Fibroblast of lung (primary cell): Measurements from ENCODE around the gene TIAM2. TPM values are rescaled to one million over a fixed set of nuclear protein-coding genes. Genes with fewer than 3 reads are reported as not detected.

ENCODE experiments used
- DNase-seq, 2 donors: peaks; one replicate each; pipeline versions ENCODE4 v3.0.0 to v3.0.0-alpha.2; 2010; ENCODE audit warnings: low read depth in 2 of 2
- H2AFZ ChIP-seq: 2 replicates; pipeline ENCODE4 v1.5.1; 2012; ENCODE audit warnings: low read length, control low read depth, inconsistent platforms
- H3K27ac ChIP-seq: 2 replicates; pipeline ENCODE4 v1.5.1; 2011; ENCODE audit warnings: low read length, control low read depth; ENCODE audit not compliant: insufficient read depth
- H3K27me3 ChIP-seq: 2 replicates; pipeline ENCODE4 v1.5.1; 2011; ENCODE audit warnings: mild to moderate bottlenecking, low read length; ENCODE audit not compliant: control insufficient read depth, insufficient read depth
- H3K36me3 ChIP-seq: 2 replicates; pipeline ENCODE4 v1.5.1; 2011; ENCODE audit warnings: low read length; ENCODE audit not compliant: control insufficient read depth, insufficient read depth
- H3K4me1 ChIP-seq: 2 replicates; pipeline ENCODE4 v1.5.1; 2011; ENCODE audit warnings: low read length; ENCODE audit not compliant: control insufficient read depth, insufficient read depth; ENCODE audit errors: extremely low read depth
- H3K4me2 ChIP-seq: 2 replicates; pipeline ENCODE4 v1.5.1; 2011; ENCODE audit warnings: low read length, control low read depth; ENCODE audit not compliant: insufficient read depth; ENCODE audit errors: extremely low read depth
- H3K4me3 ChIP-seq, 4 experiments: fragments of 200-600 bp in 1 of 4; sonication (generic) in 1 of 4; replicated peaks in 1 of 4; 2 replicates each; pipeline ENCODE4 v1.5.1; 2011 to 2016; ENCODE audit warnings: low read length in 4 of 4, low read depth in 3 of 4, mild to moderate bottlenecking in 3 of 4, control low read depth in 2 of 4, inconsistent platforms in 1 of 4, mixed read lengths in 1 of 4; ENCODE audit not compliant: insufficient read depth in 1 of 4; ENCODE audit errors: control extremely low read depth in 1 of 4
- H3K79me2 ChIP-seq: 2 replicates; pipeline ENCODE4 v1.5.1; 2012; ENCODE audit warnings: mild to moderate bottlenecking, low read length, inconsistent platforms; ENCODE audit not compliant: control insufficient read depth, insufficient read depth
- H3K9ac ChIP-seq: 2 replicates; pipeline ENCODE4 v1.5.1; 2011; ENCODE audit warnings: mild to moderate bottlenecking, low read length, control low read depth; ENCODE audit not compliant: insufficient read depth
- H3K9me3 ChIP-seq: 2 replicates; pipeline ENCODE4 v1.5.1; 2012; ENCODE audit warnings: low read depth, low read length; ENCODE audit not compliant: control insufficient read depth, insufficient read depth
- H4K20me1 ChIP-seq: 2 replicates; pipeline ENCODE4 v1.5.1; 2011; ENCODE audit warnings: low read length; ENCODE audit not compliant: control insufficient read depth, insufficient read depth; ENCODE audit errors: extremely low read depth
- EZH2 ChIP-seq: IDR thresholded peaks from 2 replicates; pipeline ENCODE4 v1.5.1; 2012; ENCODE audit warnings: low read length, control low read depth, mild to moderate bottlenecking; ENCODE audit errors: missing control alignments
- polyA plus RNA-seq, 2 donors: library from polyadenylated mRNA; depleted of rRNA in 1 of 2; stranded (reverse) in 1 of 2; unstranded in 1 of 2; fragments of >200 nt; gene quantifications; 2 replicates each; pipeline ENCODE4 v1.2.1, GENCODE V29; 2011 to 2012; ENCODE audit warnings: missing spikeins in 1 of 2
- total RNA-seq: library from RNA; depleted of rRNA; stranded (reverse); fragments of >200 nt; gene quantifications from 2 replicates; pipeline ENCODE4 v1.2.1, GENCODE V29; 2014
- TF ChIP-seq, protein P1 (sequence below), 2 donors: IDR thresholded peaks in 1 of 2; conservative IDR thresholded peaks in 1 of 2; 1 replicate in 1 of 2; 2 replicates in 1 of 2; pipeline ENCODE4 v1.5.1; 2011 to 2012; ENCODE audit warnings: low read length in 2 of 2, control low read depth in 1 of 2, inconsistent platforms in 1 of 2, low read depth in 1 of 2, mild to moderate bottlenecking in 1 of 2

Gene TIAM2
- total and polyA plus RNA-seq, 2 donors (not counting 1 experiment from before 2014, with no cell fraction given): 6.2 to 11.2 TPM

DNA sequence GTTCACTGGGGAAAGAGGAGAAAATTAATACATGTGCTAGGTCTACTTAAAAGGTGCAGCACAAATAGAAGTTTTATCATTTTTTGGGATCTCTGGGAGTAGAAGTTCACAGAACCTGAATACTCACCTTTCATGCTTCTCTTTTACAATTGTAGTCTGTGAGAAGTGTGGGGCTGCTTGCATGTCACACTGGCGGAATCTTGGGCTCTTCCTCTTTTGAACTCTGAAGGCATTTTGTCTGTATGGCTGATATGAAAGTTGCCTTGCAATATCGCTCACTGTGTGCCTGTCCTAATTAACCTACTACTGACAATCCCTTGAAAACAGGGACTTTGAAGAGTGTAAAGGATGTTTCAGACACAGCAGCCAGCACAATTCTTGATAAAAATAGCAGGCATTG lies 202.8 kb downstream of the TIAM2 start:
- no peak for DNase-seq
- TF ChIP-seq EZH2: no peak
- TF ChIP-seq, protein P1, sequence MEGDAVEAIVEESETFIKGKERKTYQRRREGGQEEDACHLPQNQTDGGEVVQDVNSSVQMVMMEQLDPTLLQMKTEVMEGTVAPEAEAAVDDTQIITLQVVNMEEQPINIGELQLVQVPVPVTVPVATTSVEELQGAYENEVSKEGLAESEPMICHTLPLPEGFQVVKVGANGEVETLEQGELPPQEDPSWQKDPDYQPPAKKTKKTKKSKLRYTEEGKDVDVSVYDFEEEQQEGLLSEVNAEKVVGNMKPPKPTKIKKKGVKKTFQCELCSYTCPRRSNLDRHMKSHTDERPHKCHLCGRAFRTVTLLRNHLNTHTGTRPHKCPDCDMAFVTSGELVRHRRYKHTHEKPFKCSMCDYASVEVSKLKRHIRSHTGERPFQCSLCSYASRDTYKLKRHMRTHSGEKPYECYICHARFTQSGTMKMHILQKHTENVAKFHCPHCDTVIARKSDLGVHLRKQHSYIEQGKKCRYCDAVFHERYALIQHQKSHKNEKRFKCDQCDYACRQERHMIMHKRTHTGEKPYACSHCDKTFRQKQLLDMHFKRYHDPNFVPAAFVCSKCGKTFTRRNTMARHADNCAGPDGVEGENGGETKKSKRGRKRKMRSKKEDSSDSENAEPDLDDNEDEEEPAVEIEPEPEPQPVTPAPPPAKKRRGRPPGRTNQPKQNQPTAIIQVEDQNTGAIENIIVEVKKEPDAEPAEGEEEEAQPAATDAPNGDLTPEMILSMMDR (conservative IDR thresholded peaks at IDR 0.05 in 1 of 2, IDR thresholded peaks at IDR 0.05 in 1 of 2; ENCODE audit: low read depth in 1 of 2, low read length in 2 of 2): no peak
- no peaks in the 10 kb centered on the region for H3K79me2 ChIP-seq
- no peak overlapping the region for H3K4me2 ChIP-seq
- H3K9me3 ChIP-seq: no peaks in the 10 kb centered on the region
- no peaks in the 10 kb centered on the region for H3K36me3 ChIP-seq
- H3K4me1 ChIP-seq: peaks cover 5% of the 10 kb centered on the region
- no peak overlapping the region for H3K27ac ChIP-seq
- H3K4me3 ChIP-seq: no peak overlapping the region
- H2AFZ ChIP-seq: no peak overlapping the region
- no peaks in the 10 kb centered on the region for H3K27me3 ChIP-seq
- H3K9ac ChIP-seq: no peak overlapping the region
- H4K20me1 ChIP-seq: no peaks in the 10 kb centered on the region

GRCh38 chr6:155200012-155200411 lies 204.9 kb downstream of the TIAM2 start:
- peaks cover 5% of the 10 kb centered on the region for H3K4me1 ChIP-seq
- H4K20me1 ChIP-seq: no peaks in the 10 kb centered on the region
- H3K4me3 ChIP-seq: no peak overlapping the region
- no peak overlapping the region for H3K27ac ChIP-seq
- DNase-seq: peak in 1 of 2 donors; percentile 53
- H3K4me2 ChIP-seq: no peak overlapping the region
- no peaks in the 10 kb centered on the region for H3K27me3 ChIP-seq
- H3K36me3 ChIP-seq: no peaks in the 10 kb centered on the region
- no peaks in the 10 kb centered on the region for H3K9me3 ChIP-seq
- H3K9ac ChIP-seq: no peak overlapping the region
- no peak overlapping the region for H2AFZ ChIP-seq
- H3K79me2 ChIP-seq: no peaks in the 10 kb centered on the region
- TF ChIP-seq, protein P1 (conservative IDR thresholded peaks at IDR 0.05 in 1 of 2, IDR thresholded peaks at IDR 0.05 in 1 of 2; ENCODE audit: low read depth in 1 of 2, low read length in 2 of 2): no peak
- no peak for TF ChIP-seq EZH2

DNA sequence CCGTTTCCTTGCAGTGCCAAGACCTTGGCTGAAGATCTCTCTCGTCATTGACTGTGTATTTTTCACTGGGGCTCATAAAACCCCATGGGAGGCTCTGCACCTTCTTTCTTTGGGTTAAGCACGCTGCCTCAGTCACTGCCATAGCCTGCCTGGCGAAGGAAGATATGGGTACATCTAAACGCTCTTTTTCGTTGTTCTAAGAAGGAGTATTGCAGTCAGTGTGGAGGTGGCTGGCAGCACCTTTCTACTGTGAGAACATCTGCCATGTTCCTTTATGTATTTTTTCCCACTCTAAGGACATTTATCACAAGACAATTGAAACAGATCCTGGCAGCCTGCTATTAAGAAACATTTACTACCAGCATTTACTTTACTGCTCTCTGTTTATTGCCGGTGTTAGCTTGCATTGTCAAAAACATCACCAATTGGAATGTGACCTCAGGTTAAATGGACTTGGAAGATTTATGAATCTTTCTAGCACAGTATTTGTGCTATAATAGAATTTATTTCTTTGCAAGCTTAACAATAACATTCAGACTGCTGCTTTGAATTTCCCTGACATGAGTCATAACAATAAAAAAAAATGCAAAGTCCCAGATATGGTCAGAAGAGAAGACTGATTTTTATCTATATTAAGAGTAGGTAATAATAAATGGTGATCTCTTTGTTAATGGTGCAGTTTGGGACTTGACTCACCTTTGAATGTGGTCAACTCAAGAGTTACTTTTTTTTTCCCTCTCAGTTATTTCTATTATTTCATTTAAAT lies 206.5 kb downstream of the TIAM2 start:
- Histone ChIP-seq H3K9ac (no peak overlapping the region), H2AFZ (no peak overlapping the region)

More for the DNA sequence above, 206.5 kb downstream of the TIAM2 start:
- no peaks in the 10 kb centered on the region for H3K36me3 ChIP-seq
- H3K4me1 ChIP-seq: peaks cover 5% of the 10 kb centered on the region
- H3K79me2 ChIP-seq: no peaks in the 10 kb centered on the region
- no peaks in the 10 kb centered on the region for H3K9me3 ChIP-seq
- no peaks in the 10 kb centered on the region for H4K20me1 ChIP-seq
- TF ChIP-seq, protein P1 (conservative IDR thresholded peaks at IDR 0.05 in 1 of 2, IDR thresholded peaks at IDR 0.05 in 1 of 2; ENCODE audit: low read depth in 1 of 2, low read length in 2 of 2): no peak
- TF ChIP-seq EZH2: no peak
- H3K27me3 ChIP-seq: no peaks in the 10 kb centered on the region
- no peak overlapping the region for H3K27ac ChIP-seq
- H3K4me3 ChIP-seq: no peak overlapping the region
- H3K4me2 ChIP-seq: peak overlapping the region; percentile 40
- DNase-seq: peak; percentile 69 to 94
